Liver (tissue), 3 donors: ENCODE results near the gene RPS6KA2.

ENCODE experiments used
- ATF3 ChIP-seq: IDR thresholded peaks from 2 replicates; pipeline ENCODE4 v1.6.1; 2016; ENCODE audit warnings: antibody characterized with exemption
- CTCF ChIP-seq: fragments of 150-350 bp; IDR thresholded peaks from 2 replicates; pipeline ENCODE4 v1.5.1; 2017; ENCODE audit warnings: improper control_type of control experiment, low read depth, low read length; ENCODE audit not compliant: missing input control
- FOXA1 ChIP-seq: IDR thresholded peaks from 2 replicates; pipeline ENCODE4 v1.6.1; 2016; ENCODE audit warnings: antibody characterized with exemption
- GABPA ChIP-seq, 2 donors: IDR thresholded peaks in 1 of 2; conservative IDR thresholded peaks in 1 of 2; 2 replicates each; pipeline ENCODE4 v1.6.1; 2016; ENCODE audit warnings: antibody characterized with exemption in 2 of 2, mild to moderate bottlenecking in 1 of 2, moderate library complexity in 1 of 2
- HNF4A ChIP-seq, 2 donors: conservative IDR thresholded peaks; 2 replicates each; pipeline ENCODE4 v1.6.1; 2016; ENCODE audit warnings: antibody characterized with exemption in 2 of 2, mild to moderate bottlenecking in 2 of 2
- HNF4G ChIP-seq: IDR thresholded peaks from 2 replicates; pipeline ENCODE4 v1.6.1; 2016; ENCODE audit warnings: antibody characterized with exemption
- JUND ChIP-seq, 2 donors: IDR thresholded peaks; 2 replicates each; pipeline ENCODE4 v1.6.1; 2016; ENCODE audit warnings: antibody characterized with exemption in 2 of 2
- MAX ChIP-seq: IDR thresholded peaks from 2 replicates; pipeline ENCODE4 v1.6.1; 2016; ENCODE audit warnings: antibody characterized with exemption
- RAD21 ChIP-seq, 2 donors: IDR thresholded peaks; 2 replicates each; pipeline ENCODE4 v1.6.1; 2016; ENCODE audit warnings: antibody characterized with exemption in 2 of 2, mild to moderate bottlenecking in 2 of 2
- REST ChIP-seq: IDR thresholded peaks from 2 replicates; pipeline ENCODE4 v1.6.1; 2016; ENCODE audit warnings: antibody characterized with exemption, mild to moderate bottlenecking
- TAF1 ChIP-seq: conservative IDR thresholded peaks from 2 replicates; pipeline ENCODE4 v1.6.1; 2016; ENCODE audit warnings: antibody characterized with exemption, mild to moderate bottlenecking
- YY1 ChIP-seq: IDR thresholded peaks from 2 replicates; pipeline ENCODE4 v1.6.1; 2016; ENCODE audit warnings: antibody characterized with exemption, mild to moderate bottlenecking
- ZBTB33 ChIP-seq: IDR thresholded peaks from 2 replicates; pipeline ENCODE4 v1.6.1; 2016; ENCODE audit warnings: antibody characterized with exemption
- donor health status: healthy.
- donor health status: healthy.

GRCh38 chr6:166621114-166621540 is 5.9 kb downstream of the RPS6KA2 start:
- TF ChIP-seq CTCF (no peak), REST (no peak), RAD21 (IDR thresholded peaks at IDR 0.05) (no peak), GABPA (IDR thresholded peaks at IDR 0.05 in 1 of 2, conservative IDR thresholded peaks at IDR 0.05 in 1 of 2) (no peak), TAF1 (no peak), YY1 (no peak), HNF4A (conservative IDR thresholded peaks at IDR 0.05) (no peak), ATF3 (no peak), MAX (no peak), JUND (IDR thresholded peaks at IDR 0.05) (no peak), ZBTB33 (no peak), HNF4G (no peak), FOXA1 (no peak)
